Measurements from ENCODE around the gene TMSB10. TPM values are rescaled to one million over a fixed set of nuclear protein-coding genes. Genes with fewer than 3 reads are reported as not detected.

Gene TMSB10
- total RNA-seq, 4 donors from 2014 or later, result 693 to 2,974 (median 1,499) TPM

DNA sequence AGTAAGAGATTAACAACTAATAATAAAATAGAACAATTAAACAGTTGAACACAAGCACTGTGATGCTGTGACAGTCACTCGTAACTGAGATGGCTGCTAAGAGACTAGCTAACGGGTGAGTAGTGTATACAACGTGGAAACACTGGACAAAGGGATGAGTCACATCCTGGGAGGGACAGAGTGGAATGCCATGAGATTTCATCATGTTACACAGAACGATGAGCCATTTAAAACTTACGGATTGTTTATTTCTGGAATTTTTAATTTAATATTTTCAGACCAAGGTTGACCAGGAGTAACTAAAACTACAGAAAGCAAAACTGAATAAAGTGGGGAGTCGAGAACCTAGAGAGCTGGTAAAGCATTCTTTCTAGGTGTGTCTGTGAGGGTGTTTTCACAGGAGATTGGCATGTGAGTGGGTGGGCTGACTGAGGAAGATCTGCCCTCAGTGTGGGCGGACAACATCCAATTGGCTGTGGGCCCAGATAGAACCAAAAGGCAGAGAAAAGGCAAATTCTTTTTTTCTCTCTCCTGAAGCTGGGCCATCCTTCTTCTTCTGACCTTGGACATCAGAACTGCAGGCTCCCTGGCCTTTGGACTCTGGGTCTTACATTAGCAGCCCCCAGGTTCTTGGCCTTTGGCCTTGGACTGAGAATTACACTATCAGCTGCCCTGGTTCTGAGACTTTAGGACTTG lies 14.6 kb downstream of the TMSB10 start:
- TF ChIP-seq POLR2A (IDR thresholded peaks at IDR 0.05), result no peak
- Histone ChIP-seq H3K4me1 (peaks cover 0 to 3% of the 10 kb centered on the region in 2 donors), H3K27ac (peak overlapping the region; percentile 82 to 91), H3K4me3 (no peak overlapping the region), H3K27me3 (no peaks in the 10 kb centered on the region), H3K9me3 (no peaks in the 10 kb centered on the region), H3K36me3 (no peaks in the 10 kb centered on the region)
- DNase-seq, result peak; percentile 57 to 80
- intact Hi-C loops (cut with DNase I; ENCODE audit: low total_unique reads), result no loop called here

DNA sequence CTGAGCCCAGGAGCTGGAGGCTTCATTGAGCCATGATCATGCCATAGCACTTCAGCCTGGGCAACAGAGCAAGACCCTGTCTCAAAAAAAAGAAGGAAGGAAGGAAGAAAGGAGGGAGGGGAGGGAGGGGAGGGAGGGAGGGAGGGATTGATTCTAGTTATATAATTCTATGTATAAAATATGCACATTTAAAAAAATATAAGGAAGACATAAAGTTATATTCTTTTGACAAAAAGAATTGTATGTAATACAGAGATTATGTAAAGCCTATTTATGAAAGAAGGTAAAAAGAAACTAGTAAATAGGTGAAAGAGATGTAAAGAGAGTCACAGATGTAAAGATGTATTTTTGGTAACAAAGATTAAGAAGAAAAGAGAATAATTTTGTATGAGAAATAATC lies 17.6 kb downstream of the TMSB10 start:
- TF ChIP-seq, protein P1, sequence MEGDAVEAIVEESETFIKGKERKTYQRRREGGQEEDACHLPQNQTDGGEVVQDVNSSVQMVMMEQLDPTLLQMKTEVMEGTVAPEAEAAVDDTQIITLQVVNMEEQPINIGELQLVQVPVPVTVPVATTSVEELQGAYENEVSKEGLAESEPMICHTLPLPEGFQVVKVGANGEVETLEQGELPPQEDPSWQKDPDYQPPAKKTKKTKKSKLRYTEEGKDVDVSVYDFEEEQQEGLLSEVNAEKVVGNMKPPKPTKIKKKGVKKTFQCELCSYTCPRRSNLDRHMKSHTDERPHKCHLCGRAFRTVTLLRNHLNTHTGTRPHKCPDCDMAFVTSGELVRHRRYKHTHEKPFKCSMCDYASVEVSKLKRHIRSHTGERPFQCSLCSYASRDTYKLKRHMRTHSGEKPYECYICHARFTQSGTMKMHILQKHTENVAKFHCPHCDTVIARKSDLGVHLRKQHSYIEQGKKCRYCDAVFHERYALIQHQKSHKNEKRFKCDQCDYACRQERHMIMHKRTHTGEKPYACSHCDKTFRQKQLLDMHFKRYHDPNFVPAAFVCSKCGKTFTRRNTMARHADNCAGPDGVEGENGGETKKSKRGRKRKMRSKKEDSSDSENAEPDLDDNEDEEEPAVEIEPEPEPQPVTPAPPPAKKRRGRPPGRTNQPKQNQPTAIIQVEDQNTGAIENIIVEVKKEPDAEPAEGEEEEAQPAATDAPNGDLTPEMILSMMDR (IDR thresholded peaks at IDR 0.05), result no peak
- no peak for TF ChIP-seq POLR2A (IDR thresholded peaks at IDR 0.05)
- intact Hi-C loops (cut with DNase I; ENCODE audit: low total_unique reads), result no loop called here
- H3K4me3 ChIP-seq, result no peak overlapping the region
- no peaks in the 10 kb centered on the region for H3K27me3 ChIP-seq
- DNase-seq, result no peak
- H3K36me3 ChIP-seq, result no peaks in the 10 kb centered on the region
- H3K4me1 ChIP-seq, result peaks cover 0 to 3% of the 10 kb centered on the region in 2 donors
- H3K9me3 ChIP-seq, result no peaks in the 10 kb centered on the region
- H3K27ac ChIP-seq, result no peak overlapping the region

DNA sequence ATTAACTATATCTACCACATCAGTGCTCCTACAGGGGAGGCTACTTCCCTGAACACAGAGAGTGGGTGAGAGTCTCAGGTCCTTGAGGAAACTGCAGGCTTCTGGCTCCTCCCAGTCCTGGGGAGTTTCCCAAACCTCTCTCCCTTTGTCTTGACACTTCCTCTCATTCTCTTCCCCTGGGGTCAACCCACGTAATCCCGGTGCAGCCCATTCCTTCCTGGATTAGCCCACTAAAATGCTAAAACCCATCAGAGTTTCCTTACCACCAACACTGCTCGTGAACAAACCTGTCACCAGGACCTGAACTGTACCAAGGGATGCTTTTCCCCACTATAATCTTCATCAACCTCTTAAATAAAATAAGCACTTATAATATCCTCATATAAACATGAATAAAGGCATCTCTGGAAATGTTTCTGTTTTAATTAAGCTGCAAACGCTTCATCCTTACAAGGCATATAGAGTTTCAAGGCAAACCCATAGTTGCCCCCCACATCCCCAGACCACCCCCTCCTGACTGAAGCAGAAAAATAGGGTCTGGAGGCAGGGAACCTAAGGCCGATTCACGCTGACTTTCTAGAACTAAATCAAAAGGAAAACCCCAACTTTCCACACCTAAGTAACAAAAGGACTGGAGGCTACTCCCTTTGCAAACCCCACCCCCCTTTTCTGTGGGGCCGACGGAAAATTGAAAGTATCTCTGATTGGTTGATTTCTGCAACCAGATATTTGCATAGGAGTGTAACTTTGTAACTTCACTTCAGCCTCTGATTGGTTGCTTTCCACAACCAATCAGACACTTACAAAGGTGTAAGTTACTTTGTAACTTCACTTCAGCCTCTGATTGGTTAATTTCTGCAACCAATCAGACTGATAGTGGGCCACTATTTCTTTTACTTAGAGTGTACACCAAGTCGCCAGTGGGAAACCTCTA lies 19.0 kb downstream of the TMSB10 start:
- DNase-seq, result peak in 1 of 2 donors; percentile 61
- no peaks in the 10 kb centered on the region for H3K9me3 ChIP-seq
- TF ChIP-seq, protein P1 (IDR thresholded peaks at IDR 0.05), result no peak
- no peak for TF ChIP-seq POLR2A (IDR thresholded peaks at IDR 0.05)
- H3K4me3 ChIP-seq, result no peak overlapping the region
- intact Hi-C loops (cut with DNase I; ENCODE audit: low total_unique reads), result no loop called here
- H3K27ac ChIP-seq, result peak overlapping the region; percentile 41 to 63
- no peaks in the 10 kb centered on the region for H3K27me3 ChIP-seq
- no peaks in the 10 kb centered on the region for H3K36me3 ChIP-seq
- H3K4me1 ChIP-seq, result peaks cover 0 to 3% of the 10 kb centered on the region in 2 donors

DNA sequence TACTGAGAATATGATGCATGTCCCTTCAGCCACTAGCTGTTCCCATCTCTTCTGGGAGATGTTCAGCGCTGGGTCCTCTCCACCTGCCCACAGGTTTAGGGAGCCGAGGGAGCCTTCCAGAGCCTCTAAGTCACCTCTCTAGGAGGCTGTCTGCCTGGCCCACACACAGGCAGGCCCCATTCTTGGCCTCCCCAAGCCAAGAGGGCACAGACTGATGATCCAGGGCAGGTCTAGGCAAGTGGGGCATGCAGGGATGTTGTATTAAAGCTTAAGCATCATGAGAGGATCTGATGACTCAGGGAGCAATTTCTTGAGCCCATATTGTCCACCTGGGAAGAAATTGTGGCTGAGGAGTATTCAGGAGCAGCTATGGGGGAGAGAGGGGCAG lies 19.9 kb downstream of the TMSB10 start:
- intact Hi-C loops (cut with DNase I; ENCODE audit: low total_unique reads), result no loop called here
- Histone ChIP-seq H3K9me3 (no peaks in the 10 kb centered on the region), H3K36me3 (no peaks in the 10 kb centered on the region), H3K27ac (peak overlapping the region; percentile 28), H3K4me1 (peaks cover 0 to 3% of the 10 kb centered on the region in 2 donors), H3K27me3 (no peaks in the 10 kb centered on the region), H3K4me3 (no peak overlapping the region)
- no peak for TF ChIP-seq POLR2A (IDR thresholded peaks at IDR 0.05)
- no peak for DNase-seq

DNA sequence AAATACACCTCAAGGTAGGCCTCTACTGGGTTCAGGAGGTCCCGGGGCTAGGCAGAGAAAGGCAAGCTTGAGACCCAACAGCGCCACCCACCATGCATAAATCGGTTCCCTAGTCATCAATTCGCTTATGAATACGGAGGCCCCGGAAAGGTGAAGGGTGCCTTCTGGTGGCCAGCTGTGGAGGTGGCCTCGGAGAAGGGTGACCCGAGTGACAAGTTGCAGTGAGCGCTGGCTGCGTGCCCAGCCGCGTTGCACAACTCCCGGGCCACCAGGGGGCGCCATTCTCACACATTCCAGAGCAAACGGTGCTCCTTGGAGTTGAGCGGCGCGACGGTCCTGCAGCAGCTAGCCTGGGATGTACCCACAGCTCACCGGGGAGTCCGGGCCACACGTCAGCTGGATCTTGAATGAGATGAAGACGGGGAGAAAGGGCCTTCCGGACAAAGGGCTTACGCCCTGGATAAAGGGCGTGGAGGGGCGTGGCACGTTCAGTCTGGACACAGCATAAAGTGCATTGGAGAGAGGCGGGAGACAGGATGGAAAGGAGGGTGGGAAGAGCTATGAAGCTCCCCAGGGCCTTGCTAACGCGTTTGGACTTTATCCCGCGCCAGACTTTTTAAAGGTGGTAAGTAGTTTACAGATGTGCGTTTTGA lies 20.4 kb downstream of the TMSB10 start:
- TF ChIP-seq, protein P1 (IDR thresholded peaks at IDR 0.05), result peak; percentile 75 to 92 (median 90)
- TF ChIP-seq POLR2A (IDR thresholded peaks at IDR 0.05), result peak in 1 of 2 donors; percentile 17
- Histone ChIP-seq H3K9me3 (no peaks in the 10 kb centered on the region), H3K4me1 (no peaks in the 10 kb centered on the region), H3K27ac (peak overlapping the region; percentile 28), H3K36me3 (no peaks in the 10 kb centered on the region), H3K4me3 (peak overlapping the region in 1 of 2 donors; percentile 34), H3K27me3 (no peaks in the 10 kb centered on the region)
- peak; percentile 90 for DNase-seq
- intact Hi-C loops (cut with DNase I; ENCODE audit: low total_unique reads), result no loop called here

Measured in uterus (tissue), 4 donors.